ENCODE results near the gene TAF4. TPM values are rescaled to one million over a fixed set of nuclear protein-coding genes. Genes with fewer than 3 reads are reported as not detected.
A peak's percentile ranks its signal among the peaks of the same experiment; 100 is the strongest.
"Not testable (repeated sequence)": the region's sequence is repeated elsewhere in the genome, so short reads cannot be mapped to it uniquely, and the experiment has no call there.

Gene TAF4
- total RNA-seq, 1 donor from 2014 or later, result 17.6 TPM

DNA sequence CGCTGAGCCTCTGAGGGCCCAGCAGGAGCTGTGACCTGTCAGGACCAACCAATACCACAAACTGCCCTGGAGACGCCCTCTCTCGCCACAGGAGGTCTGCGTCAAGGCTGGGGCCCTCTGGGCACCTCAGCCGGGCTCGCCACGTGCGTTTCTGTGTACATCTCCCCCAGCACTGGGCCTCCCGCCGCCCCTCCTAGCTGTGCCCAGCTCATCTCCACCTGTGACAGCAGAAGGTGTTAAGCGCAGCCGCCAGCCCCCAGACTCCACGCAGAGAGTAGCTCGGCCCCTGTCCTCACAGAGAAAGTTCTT, 91.4 kb downstream of the TAF4 start:
- Histone ChIP-seq H3K4me1 (no peaks in the 10 kb centered on the region), H3K27ac (no peak overlapping the region), H3K27me3 (ENCODE audit: low read depth) (no peaks in the 10 kb centered on the region), H3K9me3 (no peaks in the 10 kb centered on the region), H3K36me3 (peaks cover 53% of the 10 kb centered on the region), H3K4me3 (no peak overlapping the region)
- TF ChIP-seq, protein P1, sequence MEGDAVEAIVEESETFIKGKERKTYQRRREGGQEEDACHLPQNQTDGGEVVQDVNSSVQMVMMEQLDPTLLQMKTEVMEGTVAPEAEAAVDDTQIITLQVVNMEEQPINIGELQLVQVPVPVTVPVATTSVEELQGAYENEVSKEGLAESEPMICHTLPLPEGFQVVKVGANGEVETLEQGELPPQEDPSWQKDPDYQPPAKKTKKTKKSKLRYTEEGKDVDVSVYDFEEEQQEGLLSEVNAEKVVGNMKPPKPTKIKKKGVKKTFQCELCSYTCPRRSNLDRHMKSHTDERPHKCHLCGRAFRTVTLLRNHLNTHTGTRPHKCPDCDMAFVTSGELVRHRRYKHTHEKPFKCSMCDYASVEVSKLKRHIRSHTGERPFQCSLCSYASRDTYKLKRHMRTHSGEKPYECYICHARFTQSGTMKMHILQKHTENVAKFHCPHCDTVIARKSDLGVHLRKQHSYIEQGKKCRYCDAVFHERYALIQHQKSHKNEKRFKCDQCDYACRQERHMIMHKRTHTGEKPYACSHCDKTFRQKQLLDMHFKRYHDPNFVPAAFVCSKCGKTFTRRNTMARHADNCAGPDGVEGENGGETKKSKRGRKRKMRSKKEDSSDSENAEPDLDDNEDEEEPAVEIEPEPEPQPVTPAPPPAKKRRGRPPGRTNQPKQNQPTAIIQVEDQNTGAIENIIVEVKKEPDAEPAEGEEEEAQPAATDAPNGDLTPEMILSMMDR (IDR thresholded peaks at IDR 0.05), result no peak
- ATAC-seq (no peak), DNase-seq (no peak)
- intact Hi-C loops (cut with DNase I), result no loop called here

DNA sequence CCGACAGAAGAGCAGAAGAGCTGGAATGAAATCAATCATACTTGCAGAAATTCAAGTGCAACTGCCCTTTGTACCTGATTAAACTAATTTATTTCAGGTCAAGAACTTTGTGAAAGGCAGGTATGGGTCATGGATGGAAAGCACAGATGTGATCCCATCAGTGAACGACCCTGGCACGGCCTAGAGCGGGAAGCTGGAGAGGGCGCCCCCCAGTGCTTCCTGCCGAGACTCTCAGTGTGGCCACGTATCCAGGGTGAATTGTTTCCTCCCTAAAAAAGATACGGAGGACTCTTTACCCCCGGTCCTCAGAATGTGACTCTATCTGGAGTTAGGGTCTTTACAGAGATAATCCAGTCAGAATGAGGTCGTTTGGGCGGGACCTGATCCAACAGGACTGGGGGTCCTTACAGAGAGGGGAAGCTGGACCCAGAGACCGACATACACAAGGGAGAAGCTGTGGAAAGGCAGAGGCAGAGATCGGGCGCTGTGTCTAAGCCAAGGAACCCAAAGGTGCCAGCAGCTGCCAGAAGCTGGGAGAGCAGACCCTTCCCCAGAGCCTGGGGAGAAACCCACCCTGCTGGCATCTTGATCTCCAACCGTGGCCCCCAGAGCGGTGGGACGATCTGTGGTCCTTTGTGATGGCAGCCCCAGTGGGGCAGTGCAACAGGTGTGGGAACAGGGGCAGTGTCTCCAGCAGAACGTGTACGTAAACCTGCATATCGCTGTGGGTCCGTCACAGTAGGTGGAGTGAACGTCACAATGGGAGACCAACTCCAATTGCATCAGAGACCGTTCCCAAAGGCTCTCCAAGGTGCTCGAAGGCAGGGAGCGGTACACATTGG, 91.9 kb downstream of the TAF4 start:
- H3K4me3 ChIP-seq, result no peak overlapping the region
- no peaks in the 10 kb centered on the region for H3K4me1 ChIP-seq
- intact Hi-C loops (cut with DNase I), result no loop called here
- no peak for DNase-seq
- TF ChIP-seq, protein P1 (IDR thresholded peaks at IDR 0.05), result no peak
- H3K27ac ChIP-seq, result no peak overlapping the region
- no peaks in the 10 kb centered on the region for H3K27me3 ChIP-seq (ENCODE audit: low read depth)
- H3K36me3 ChIP-seq, result peaks cover 48% of the 10 kb centered on the region
- ATAC-seq, result peak in 1 of 2 donors; percentile 17
- no peaks in the 10 kb centered on the region for H3K9me3 ChIP-seq

DNA sequence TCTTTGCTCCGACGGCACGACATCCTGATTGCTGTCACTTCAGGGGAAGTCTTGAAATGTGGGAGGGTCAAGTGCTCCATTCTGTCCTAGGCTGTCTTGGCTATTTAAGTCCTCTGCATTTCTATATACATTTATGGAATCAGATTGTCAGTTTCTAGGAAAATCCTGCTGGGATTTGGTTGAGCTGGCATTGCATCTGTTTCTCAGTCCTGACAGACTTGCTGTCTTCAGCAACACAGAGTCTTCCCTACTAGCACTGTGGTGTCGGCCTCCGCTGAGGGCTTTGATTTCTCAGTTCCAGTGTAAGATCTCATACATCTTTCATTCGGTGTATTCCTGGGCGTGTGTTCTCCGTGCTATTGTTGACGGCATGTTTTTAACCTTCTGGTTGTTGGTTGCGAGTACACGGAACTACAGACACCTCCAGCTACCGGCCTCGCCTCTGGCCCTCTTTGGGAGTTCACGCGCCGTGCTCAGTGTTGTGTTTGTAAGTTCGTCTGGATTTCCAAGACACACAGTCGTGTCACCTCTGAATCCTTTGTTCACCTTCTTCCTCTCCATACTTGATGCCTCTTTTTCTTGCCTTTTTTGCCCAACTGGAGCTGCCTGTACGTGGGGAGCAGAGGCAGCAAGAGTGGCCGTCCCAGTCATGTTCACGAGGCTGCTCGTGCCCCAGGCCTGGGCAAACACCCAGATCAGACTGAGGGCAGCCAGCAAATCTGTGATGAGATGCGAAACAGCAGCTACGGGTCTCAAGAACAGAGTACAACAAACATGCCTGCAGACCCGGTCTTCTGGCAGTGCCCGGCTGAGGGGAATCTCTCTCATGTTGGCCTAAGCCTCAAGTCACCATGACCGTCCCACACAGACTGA, 92.8 kb downstream of the TAF4 start:
- H3K27ac ChIP-seq, result no peak overlapping the region
- no peaks in the 10 kb centered on the region for H3K9me3 ChIP-seq
- DNase-seq (no peak), ATAC-seq (no peak)
- TF ChIP-seq, protein P1 (IDR thresholded peaks at IDR 0.05), result no peak
- H3K4me3 ChIP-seq, result no peak overlapping the region
- no peaks in the 10 kb centered on the region for H3K4me1 ChIP-seq
- intact Hi-C loops (cut with DNase I), result no loop called here
- no peaks in the 10 kb centered on the region for H3K27me3 ChIP-seq (ENCODE audit: low read depth)
- peaks cover 46% of the 10 kb centered on the region for H3K36me3 ChIP-seq

DNA sequence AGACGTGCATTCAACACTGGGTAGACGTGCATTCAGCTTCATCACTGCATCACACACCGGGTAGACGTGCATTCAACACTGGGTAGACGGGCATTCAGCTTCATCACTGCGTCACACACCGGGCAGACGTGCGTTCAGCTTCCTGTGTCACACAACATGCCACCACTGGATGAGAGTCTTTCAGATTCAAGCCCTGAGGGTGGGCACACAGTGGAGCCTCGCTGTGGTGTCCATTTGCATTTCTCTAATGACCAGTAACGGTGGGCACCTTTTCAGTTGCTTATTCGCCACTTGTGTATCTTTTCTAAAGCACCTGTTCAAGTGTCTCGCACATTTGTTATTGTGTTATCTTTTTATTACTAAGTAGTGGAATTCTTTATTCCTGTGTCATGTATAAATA, 94.1 kb downstream of the TAF4 start:
- H3K27me3 ChIP-seq (ENCODE audit: low read depth); H3K9me3 ChIP-seq; H3K4me1 ChIP-seq; ATAC-seq; DNase-seq; H3K27ac ChIP-seq; intact Hi-C loops (cut with DNase I); H3K4me3 ChIP-seq: not testable (repeated sequence)
- H3K36me3 ChIP-seq, result peaks cover 45% of the 10 kb centered on the region

DNA sequence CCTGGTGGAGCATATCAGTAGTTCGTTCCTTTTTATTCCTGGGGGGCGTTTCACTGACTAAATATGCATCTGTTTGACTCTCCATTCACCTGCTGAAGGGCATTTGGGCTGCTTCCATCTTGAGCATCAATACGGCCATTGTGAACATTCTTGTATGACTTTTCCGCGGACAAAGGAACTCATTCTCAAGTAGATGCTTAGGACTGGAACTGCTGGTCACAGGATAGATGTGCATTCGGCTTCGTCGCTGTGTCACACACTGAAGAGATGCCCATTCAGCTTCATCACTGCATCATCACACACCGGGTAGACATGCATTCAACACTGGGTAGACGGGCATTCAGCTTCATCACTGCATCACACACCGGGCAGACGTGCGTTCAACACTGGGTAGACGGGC, 95.3 kb downstream of the TAF4 start:
- no peak overlapping the region for H3K27ac ChIP-seq
- ATAC-seq (no peak), DNase-seq (no peak)
- no peaks in the 10 kb centered on the region for H3K4me1 ChIP-seq
- intact Hi-C loops (cut with DNase I), result no loop called here
- H3K9me3 ChIP-seq, result no peaks in the 10 kb centered on the region
- peaks cover 33% of the 10 kb centered on the region for H3K36me3 ChIP-seq
- no peak overlapping the region for H3K4me3 ChIP-seq
- H3K27me3 ChIP-seq (ENCODE audit: low read depth), result peaks cover 13% of the 10 kb centered on the region
- TF ChIP-seq, protein P1 (IDR thresholded peaks at IDR 0.05), result no peak

DNA sequence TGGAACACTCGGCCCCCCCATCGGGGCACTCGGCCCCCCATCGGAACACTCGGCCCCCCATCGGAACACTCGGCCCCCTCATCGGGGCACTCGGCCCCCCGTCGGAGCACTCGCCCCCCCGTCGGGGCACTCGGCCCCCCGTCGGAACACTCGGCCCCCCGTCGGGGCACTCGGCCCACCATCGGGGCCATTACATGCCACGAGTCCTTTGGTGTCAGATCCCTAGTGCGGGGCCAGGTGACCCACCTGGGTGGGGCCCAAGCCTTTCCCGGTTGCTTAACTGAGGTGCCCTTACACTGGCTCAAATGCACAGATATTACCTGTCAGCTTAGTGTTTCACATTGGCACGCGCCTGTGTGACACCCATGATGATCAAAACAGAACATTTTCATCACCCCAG, 95.9 kb downstream of the TAF4 start:
- H3K27ac ChIP-seq, result no peak overlapping the region
- DNase-seq (no peak), ATAC-seq (no peak)
- intact Hi-C loops (cut with DNase I), result no loop called here
- H3K4me3 ChIP-seq, result no peak overlapping the region
- H3K36me3 ChIP-seq, result peaks cover 28% of the 10 kb centered on the region
- no peaks in the 10 kb centered on the region for H3K9me3 ChIP-seq
- H3K4me1 ChIP-seq, result no peaks in the 10 kb centered on the region
- peaks cover 19% of the 10 kb centered on the region for H3K27me3 ChIP-seq (ENCODE audit: low read depth)
- TF ChIP-seq, protein P1 (IDR thresholded peaks at IDR 0.05), result no peak

Data from lower lobe of right lung (tissue), 2 donors.